GM12872 (cell line): ENCODE data around the gene ITGA2.

Experiments
- TF ChIP-seq, protein P1 (sequence below): IDR thresholded peaks from 3 replicates; pipeline ENCODE4 v1.5.1; 2011; ENCODE audit warnings: low read depth, mild to moderate bottlenecking, low read length, moderate library complexity; ENCODE audit not compliant: insufficient read depth

ITGA2 gene

DNA sequence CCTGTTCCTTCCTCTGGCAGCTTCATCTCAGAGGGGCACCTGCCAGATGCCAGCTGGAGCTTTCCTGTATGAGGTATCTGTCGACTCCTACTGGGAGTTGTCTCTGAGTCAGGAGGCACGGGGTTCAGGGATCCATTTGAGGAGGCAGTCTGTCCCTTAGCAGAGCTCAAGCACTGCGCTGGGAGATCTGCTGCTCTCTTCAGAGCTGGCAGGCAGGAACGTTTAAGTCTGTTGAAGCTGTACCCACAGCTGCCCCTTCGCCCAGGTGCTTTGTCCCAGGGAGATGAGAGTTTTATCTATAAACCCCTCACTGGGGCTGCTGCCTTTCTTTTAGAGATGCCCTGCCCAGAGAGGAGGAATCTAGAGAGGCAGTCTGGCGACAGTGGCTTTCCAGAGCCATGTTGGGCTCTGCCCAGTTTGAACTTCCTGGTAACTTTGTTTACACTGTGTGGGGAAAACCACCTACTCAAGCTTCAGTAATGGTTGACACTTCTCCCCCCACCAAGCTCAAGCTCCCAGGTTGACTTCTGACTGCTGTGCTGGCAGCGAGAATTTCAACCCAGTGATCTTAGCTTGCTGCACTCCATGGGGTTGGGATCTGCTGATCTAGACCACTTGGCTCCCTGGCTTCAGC, 11.8 kb upstream of the ITGA2 start:
- TF ChIP-seq, protein P1, sequence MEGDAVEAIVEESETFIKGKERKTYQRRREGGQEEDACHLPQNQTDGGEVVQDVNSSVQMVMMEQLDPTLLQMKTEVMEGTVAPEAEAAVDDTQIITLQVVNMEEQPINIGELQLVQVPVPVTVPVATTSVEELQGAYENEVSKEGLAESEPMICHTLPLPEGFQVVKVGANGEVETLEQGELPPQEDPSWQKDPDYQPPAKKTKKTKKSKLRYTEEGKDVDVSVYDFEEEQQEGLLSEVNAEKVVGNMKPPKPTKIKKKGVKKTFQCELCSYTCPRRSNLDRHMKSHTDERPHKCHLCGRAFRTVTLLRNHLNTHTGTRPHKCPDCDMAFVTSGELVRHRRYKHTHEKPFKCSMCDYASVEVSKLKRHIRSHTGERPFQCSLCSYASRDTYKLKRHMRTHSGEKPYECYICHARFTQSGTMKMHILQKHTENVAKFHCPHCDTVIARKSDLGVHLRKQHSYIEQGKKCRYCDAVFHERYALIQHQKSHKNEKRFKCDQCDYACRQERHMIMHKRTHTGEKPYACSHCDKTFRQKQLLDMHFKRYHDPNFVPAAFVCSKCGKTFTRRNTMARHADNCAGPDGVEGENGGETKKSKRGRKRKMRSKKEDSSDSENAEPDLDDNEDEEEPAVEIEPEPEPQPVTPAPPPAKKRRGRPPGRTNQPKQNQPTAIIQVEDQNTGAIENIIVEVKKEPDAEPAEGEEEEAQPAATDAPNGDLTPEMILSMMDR = no peak

DNA sequence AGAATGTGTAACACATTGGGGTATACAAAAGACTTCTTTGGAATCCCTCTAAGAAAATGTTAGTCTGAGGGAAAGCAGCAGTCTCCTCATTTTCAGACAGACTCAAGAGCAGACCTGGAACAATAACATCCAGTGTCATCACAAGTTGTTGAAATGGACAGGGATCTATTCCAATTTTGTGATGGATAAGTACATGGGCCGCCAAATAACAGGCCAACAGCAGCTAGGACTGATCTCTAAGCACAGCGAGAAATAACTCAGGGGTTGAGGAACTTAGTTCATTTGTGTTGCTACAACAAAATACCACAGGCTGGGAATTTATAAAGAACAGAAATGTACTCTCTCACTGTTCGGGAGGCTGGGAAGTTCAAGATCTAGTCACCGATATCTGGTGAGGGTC, 7.6 kb upstream of the ITGA2 start:
- TF ChIP-seq, protein P1 = no peak

DNA sequence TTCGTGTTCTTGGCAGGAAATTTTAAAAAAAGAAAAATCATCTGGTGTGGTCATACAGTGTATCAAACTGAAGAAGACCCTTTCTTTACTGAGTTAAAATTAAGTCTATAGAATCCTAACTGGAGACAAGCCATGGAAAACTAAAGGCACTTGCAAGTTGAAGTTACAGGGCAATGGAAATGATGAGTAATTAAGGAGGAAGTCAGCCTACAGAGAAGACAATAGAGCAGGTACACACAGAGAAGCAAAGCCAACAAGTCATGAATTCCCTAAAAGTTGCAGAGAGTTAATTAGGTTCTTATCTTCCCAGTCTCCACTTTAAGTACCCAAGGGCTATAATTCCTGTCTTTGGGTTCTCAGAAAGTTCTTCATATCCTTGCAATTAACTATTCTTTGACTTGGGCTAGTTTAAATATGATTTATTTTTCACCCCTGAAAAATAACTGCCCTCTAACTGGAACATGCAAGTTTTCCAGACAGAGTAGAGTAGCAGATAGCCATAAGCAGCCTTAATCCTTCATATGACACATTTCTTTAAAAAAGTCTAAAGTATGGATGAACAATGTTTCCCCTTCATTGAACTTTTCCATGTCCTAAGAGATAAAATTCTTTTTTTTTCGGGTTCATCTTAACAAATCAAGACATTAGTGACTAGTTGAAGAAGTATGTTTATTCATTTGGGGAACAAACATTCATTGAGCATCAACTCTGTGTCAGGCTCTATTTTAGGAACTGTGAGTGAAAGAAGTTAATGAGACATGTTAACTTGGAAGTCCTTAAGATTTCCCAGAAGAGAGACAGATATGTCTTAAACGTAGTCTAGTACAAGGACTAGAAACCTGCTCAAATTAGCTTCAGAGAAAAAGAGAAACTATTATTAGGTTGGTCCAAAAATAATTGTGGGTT, 5.2 kb upstream of the ITGA2 start:
- TF ChIP-seq, protein P1 = no peak

DNA sequence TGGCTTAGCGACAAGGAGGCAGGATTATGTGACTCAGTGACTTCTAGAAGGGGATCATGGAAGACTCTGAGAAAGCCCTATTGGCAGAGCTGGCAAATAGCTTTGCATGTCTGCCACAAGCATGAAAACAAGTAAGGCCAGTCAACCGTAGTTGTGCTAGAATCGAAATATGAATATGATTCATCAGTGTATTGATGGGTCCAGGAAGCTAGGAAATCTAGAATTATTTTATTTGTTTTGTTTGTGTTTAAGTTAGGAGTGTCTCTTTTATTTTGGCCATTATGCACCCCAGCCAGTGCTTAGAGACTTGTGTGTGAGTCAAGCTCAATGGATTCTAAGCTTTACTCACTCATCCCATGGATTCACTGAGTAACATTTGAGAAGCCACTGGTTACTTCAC, 3.8 kb upstream of the ITGA2 start:
- TF ChIP-seq, protein P1 = no peak

DNA sequence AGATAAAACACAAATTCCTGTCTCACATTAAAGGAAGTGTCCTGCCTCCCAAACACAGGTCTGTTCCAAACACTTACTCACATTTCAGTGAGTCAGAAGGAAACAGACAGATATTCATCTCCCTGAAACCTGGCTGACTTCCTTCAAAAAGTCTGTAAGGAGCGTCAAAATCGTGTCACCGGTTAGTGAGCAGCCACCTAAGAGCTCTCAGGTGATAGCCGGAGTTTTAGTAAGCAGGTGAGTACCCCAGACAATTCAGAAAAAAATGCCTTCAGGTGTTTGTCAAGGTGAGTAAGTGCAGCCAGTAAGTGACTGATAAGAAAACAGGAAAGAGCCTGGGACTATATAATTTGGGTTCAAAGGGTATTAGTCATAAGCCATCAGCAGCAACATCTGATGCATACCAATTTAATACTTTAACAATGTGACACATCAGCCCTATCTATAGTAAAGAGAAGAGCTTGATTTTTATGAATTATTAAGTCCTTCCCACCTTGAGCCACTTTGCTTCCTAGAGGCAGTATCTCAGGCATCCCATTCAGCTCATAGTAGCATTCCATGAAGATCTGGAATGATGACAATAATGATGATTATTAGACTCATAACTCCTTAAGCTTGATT, 1.3 kb upstream of the ITGA2 start:
- TF ChIP-seq, protein P1 = no peak

DNA sequence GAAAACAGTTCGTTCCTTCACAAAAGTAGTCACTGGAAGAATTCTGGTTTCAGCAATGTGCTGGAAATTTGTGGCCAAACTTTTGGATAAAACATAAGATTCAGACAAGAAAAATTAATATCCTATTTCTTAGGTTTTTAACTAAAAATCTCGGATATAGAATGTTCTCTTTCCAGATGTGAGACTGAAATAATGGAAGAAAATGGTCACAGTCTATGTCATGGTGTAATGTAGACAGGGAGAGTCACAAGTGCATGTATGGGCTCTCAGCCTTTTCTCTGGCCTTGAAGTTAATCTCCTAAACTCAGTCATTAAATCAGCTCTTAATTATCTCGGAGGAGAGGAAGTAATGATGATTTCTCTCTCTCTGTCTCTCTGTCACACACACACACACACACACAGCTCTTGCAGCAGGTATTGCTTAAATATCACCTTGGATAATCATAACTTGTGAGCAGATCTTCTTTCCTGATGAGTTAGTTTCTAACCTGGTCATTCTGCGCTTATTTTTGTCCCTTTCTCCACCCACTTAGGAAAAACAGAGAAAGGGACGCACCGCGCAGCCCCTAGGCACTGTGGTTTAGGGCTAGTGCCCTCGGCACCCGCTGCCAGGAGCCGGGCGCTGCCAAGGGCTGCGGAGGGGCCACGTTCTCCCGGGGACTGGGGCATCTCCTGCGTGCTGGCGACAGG, 672 bp upstream of the ITGA2 start:
- TF ChIP-seq, protein P1 = no peak
